GM12878 (cell line): ENCODE data around the gene TOB1. TPM values are rescaled to one million over a fixed set of nuclear protein-coding genes. Genes with fewer than 3 reads are reported as not detected.

Experiments used
- E2F8 ChIP-seq: fragments of 450-650 bp; IDR thresholded peaks from 2 replicates; pipeline ENCODE4 v1.6.1; 2018; ENCODE audit warnings: mild to moderate bottlenecking, low read depth, moderate library complexity; ENCODE audit not compliant: partially characterized antibody
- HCFC1 ChIP-seq: fragments of 150-350 bp; IDR thresholded peaks from 2 replicates; pipeline ENCODE4 v1.6.1; 2014; ENCODE audit warnings: low read length
- POLR2AphosphoS5 ChIP-seq: IDR thresholded peaks from 2 replicates; pipeline ENCODE4 v1.6.1; 2011; ENCODE audit warnings: mild to moderate bottlenecking, low read length, inconsistent platforms
- SKIL ChIP-seq: fragments of 450-650 bp; IDR thresholded peaks from 2 replicates; pipeline ENCODE4 v1.6.1; 2017; ENCODE audit warnings: mild to moderate bottlenecking, low read depth, inconsistent platforms; ENCODE audit not compliant: poor library complexity, severe bottlenecking
- SRF ChIP-seq, 2 experiments: IDR thresholded peaks; 2 replicates each; pipeline ENCODE4 v1.6.1; 2011; ENCODE audit warnings: low read depth in 2 of 2, low read length in 2 of 2, mild to moderate bottlenecking in 1 of 2, moderate library complexity in 1 of 2
- YY1 ChIP-seq: IDR thresholded peaks from 2 replicates; pipeline ENCODE4 v1.6.1; 2011; ENCODE audit warnings: low read depth, mild to moderate bottlenecking, low read length
- polyA plus RNA-seq, 11 experiments: library from polyadenylated mRNA; depleted of rRNA in 4 of 11; unstranded in 6 of 11; stranded (reverse) in 5 of 11; fragments of >200 nt; fragmentation: Nextera tagmentation in 4 of 11; fragmentation: Illumina TruSeq in 1 of 11; extraction: Ambion mirVana in 4 of 11; extraction: Trizol in 1 of 11; gene quantifications; 1 replicate in 1 of 11; 2 replicates in 10 of 11; pipeline versions ENCODE4 v1.2.1 to v1.2.3, GENCODE V29; 2011 to 2016; ENCODE audit warnings: inconsistent platforms in 2 of 11, missing spikeins in 2 of 11, low read depth in 1 of 11
- total RNA-seq, 4 experiments: library from RNA; depleted of rRNA in 3 of 4; stranded (reverse); fragments of >200 nt in 3 of 4; fragmentation: Illumina TruSeq in 1 of 4; extraction: Trizol in 1 of 4; gene quantifications; 2 replicates each; pipeline versions ENCODE4 v1.2.1 to v1.2.3, GENCODE V29; 2013 to 2021

The TOB1 gene
- total and polyA plus RNA-seq, 10 of the 15 experiments (the other 5 are each of a cell fraction or from before 2014, with no cell fraction given) = 5.0 to 32.4 (median 13.7) TPM

- no peak for TF ChIP-seq YY1
- no peak for TF ChIP-seq SRF (IDR thresholded peaks at IDR 0.05; ENCODE audit: low read depth in 2 of 2, low read length in 2 of 2)
- no peak for TF ChIP-seq E2F8
- no peak for TF ChIP-seq SKIL
- no peak for TF ChIP-seq POLR2AphosphoS5
- TF ChIP-seq HCFC1 = no peak
Observed at GRCh38 chr17:50889528-50890118, 23.5 kb upstream of the TOB1 start (continued).
